ENCODE measurements around the gene AKAP8L.
"Not testable (repeated sequence)": the region's sequence is repeated elsewhere in the genome, so short reads cannot be mapped to it uniquely, and the experiment has no call there.

Gene AKAP8L

GRCh38 chr19:15401397-15401710 lies 17.4 kb downstream of the AKAP8L start:
- DNase-seq (ENCODE audit: low read depth), result no peak
- Histone ChIP-seq H3K4me3 (ENCODE audit: low read length) (no peak overlapping the region), H3K4me1 (ENCODE audit: control insufficient read depth, insufficient read depth, low read length) (peaks cover 16% of the 10 kb centered on the region), H3K9ac (ENCODE audit: low read length) (no peak overlapping the region), H3K36me3 (ENCODE audit: control insufficient read depth, insufficient read depth, low read length, severe bottlenecking) (peaks cover 81% of the 10 kb centered on the region), H3K9me3 (ENCODE audit: control insufficient read depth, low read length) (no peaks in the 10 kb centered on the region), H3K27me3 (replicated peaks; ENCODE audit: control insufficient read depth, insufficient read depth, low read length) (no peaks in the 10 kb centered on the region)

GRCh38 chr19:15400521-15401396 lies 18.0 kb downstream of the AKAP8L start:
- no peak overlapping the region for H3K4me3 ChIP-seq (ENCODE audit: low read length)
- H3K9me3 ChIP-seq (ENCODE audit: control insufficient read depth, low read length), result no peaks in the 10 kb centered on the region
- DNase-seq (ENCODE audit: low read depth), result no peak
- H3K36me3 ChIP-seq (ENCODE audit: control insufficient read depth, insufficient read depth, low read length, severe bottlenecking), result peaks cover 82% of the 10 kb centered on the region
- peaks cover 16% of the 10 kb centered on the region for H3K4me1 ChIP-seq (ENCODE audit: control insufficient read depth, insufficient read depth, low read length)
- H3K27me3 ChIP-seq (replicated peaks; ENCODE audit: control insufficient read depth, insufficient read depth, low read length), result no peaks in the 10 kb centered on the region
- H3K9ac ChIP-seq (ENCODE audit: low read length), result no peak overlapping the region

GRCh38 chr19:15399635-15400034 lies 19.2 kb downstream of the AKAP8L start:
- peaks cover 89% of the 10 kb centered on the region for H3K36me3 ChIP-seq (ENCODE audit: control insufficient read depth, insufficient read depth, low read length, severe bottlenecking)

DNA sequence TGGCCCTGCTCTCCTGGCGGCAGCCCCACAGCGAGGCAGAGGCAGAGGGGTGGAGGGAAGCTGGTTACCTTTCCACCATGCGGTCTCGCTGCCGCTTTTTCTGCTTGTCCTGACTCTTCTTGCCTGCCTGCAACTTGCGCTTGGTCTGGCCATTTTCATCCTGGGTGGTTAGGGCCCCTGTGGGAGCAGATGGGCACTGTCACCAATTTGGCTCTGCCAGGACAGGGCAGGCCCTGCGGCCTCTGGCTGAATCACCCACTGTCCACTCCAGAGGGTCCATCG lies 19.6 kb downstream of the AKAP8L start:
- Histone ChIP-seq H3K9me3 (ENCODE audit: control insufficient read depth, low read length) (no peaks in the 10 kb centered on the region), H3K4me1 (ENCODE audit: control insufficient read depth, insufficient read depth, low read length) (peaks cover 11% of the 10 kb centered on the region), H3K9ac (ENCODE audit: low read length) (no peak overlapping the region), H3K4me3 (ENCODE audit: low read length) (no peak overlapping the region), H3K27me3 (replicated peaks; ENCODE audit: control insufficient read depth, insufficient read depth, low read length) (no peaks in the 10 kb centered on the region), H3K36me3 (ENCODE audit: control insufficient read depth, insufficient read depth, low read length, severe bottlenecking) (peaks cover 94% of the 10 kb centered on the region)
- DNase-seq (ENCODE audit: low read depth), result no peak

More at GRCh38 chr19:15399635-15400034, 19.2 kb downstream of the AKAP8L start:
- no peak overlapping the region for H3K4me3 ChIP-seq (ENCODE audit: low read length)
- no peak overlapping the region for H3K9ac ChIP-seq (ENCODE audit: low read length)
- H3K4me1 ChIP-seq (ENCODE audit: control insufficient read depth, insufficient read depth, low read length), result peaks cover 13% of the 10 kb centered on the region
- H3K27me3 ChIP-seq (replicated peaks; ENCODE audit: control insufficient read depth, insufficient read depth, low read length), result no peaks in the 10 kb centered on the region
- no peaks in the 10 kb centered on the region for H3K9me3 ChIP-seq (ENCODE audit: control insufficient read depth, low read length)
- DNase-seq (ENCODE audit: low read depth), result no peak

- H3K36me3 ChIP-seq (ENCODE audit: control insufficient read depth, insufficient read depth, low read length, severe bottlenecking), result peaks cover 94% of the 10 kb centered on the region
- DNase-seq (ENCODE audit: low read depth), result no peak
Observed at GRCh38 chr19:15398501-15399233, 20.1 kb downstream of the AKAP8L start.

GRCh38 chr19:15397782-15398181 lies 21.0 kb downstream of the AKAP8L start:
- H3K36me3 ChIP-seq (ENCODE audit: control insufficient read depth, insufficient read depth, low read length, severe bottlenecking), result peaks cover 94% of the 10 kb centered on the region
- H3K27me3 ChIP-seq (replicated peaks; ENCODE audit: control insufficient read depth, insufficient read depth, low read length), result no peaks in the 10 kb centered on the region

More at GRCh38 chr19:15398501-15399233, 20.1 kb downstream of the AKAP8L start:
- H3K9ac ChIP-seq (ENCODE audit: low read length), result no peak overlapping the region
- H3K4me3 ChIP-seq (ENCODE audit: low read length), result no peak overlapping the region
- peaks cover 11% of the 10 kb centered on the region for H3K4me1 ChIP-seq (ENCODE audit: control insufficient read depth, insufficient read depth, low read length)
- no peaks in the 10 kb centered on the region for H3K9me3 ChIP-seq (ENCODE audit: control insufficient read depth, low read length)
- no peaks in the 10 kb centered on the region for H3K27me3 ChIP-seq (replicated peaks; ENCODE audit: control insufficient read depth, insufficient read depth, low read length)

GRCh38 chr19:15397236-15397635 lies 21.6 kb downstream of the AKAP8L start:
- H3K9me3 ChIP-seq (ENCODE audit: control insufficient read depth, low read length), result no peaks in the 10 kb centered on the region
- no peak overlapping the region for H3K9ac ChIP-seq (ENCODE audit: low read length)
- DNase-seq (ENCODE audit: low read depth), result no peak
- no peak overlapping the region for H3K4me3 ChIP-seq (ENCODE audit: low read length)
- H3K36me3 ChIP-seq (ENCODE audit: control insufficient read depth, insufficient read depth, low read length, severe bottlenecking), result peaks cover 92% of the 10 kb centered on the region
- H3K4me1 ChIP-seq (ENCODE audit: control insufficient read depth, insufficient read depth, low read length), result peaks cover 12% of the 10 kb centered on the region
- H3K27me3 ChIP-seq (replicated peaks; ENCODE audit: control insufficient read depth, insufficient read depth, low read length), result no peaks in the 10 kb centered on the region

More at GRCh38 chr19:15397782-15398181, 21.0 kb downstream of the AKAP8L start:
- Histone ChIP-seq H3K4me1 (ENCODE audit: control insufficient read depth, insufficient read depth, low read length) (peaks cover 12% of the 10 kb centered on the region), H3K9ac (ENCODE audit: low read length) (no peak overlapping the region), H3K4me3 (ENCODE audit: low read length) (no peak overlapping the region), H3K9me3 (ENCODE audit: control insufficient read depth, low read length) (no peaks in the 10 kb centered on the region)
- DNase-seq (ENCODE audit: low read depth), result no peak

DNA sequence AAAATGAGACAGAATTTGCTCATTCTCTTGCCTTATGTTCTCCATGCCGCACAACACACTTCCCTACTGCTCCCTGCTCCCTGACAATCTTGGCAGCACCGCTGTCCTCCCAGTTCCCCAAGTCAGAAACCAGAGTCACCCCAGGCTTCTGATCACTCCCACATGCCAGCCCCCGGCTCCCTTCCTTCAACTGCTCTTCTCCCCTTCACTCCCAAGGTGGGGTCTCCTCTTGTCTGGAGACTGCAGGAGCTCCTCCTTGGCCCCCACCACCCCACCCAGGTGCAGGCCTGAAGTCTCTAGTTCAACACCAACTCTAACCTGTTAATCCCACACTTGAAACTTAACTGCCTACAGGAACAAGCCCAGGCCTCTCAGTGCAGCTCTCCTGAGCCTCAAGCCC lies 22.4 kb downstream of the AKAP8L start:
- no peaks in the 10 kb centered on the region for H3K9me3 ChIP-seq (ENCODE audit: control insufficient read depth, low read length)
- H3K4me1 ChIP-seq (ENCODE audit: control insufficient read depth, insufficient read depth, low read length), result peaks cover 12% of the 10 kb centered on the region
- H3K36me3 ChIP-seq (ENCODE audit: control insufficient read depth, insufficient read depth, low read length, severe bottlenecking), result peaks cover 91% of the 10 kb centered on the region
- no peak for DNase-seq (ENCODE audit: low read depth)
- no peak overlapping the region for H3K9ac ChIP-seq (ENCODE audit: low read length)
- H3K4me3 ChIP-seq (ENCODE audit: low read length), result no peak overlapping the region
- H3K27me3 ChIP-seq (replicated peaks; ENCODE audit: control insufficient read depth, insufficient read depth, low read length), result no peaks in the 10 kb centered on the region

- H3K27me3 ChIP-seq (replicated peaks; ENCODE audit: control insufficient read depth, insufficient read depth, low read length); H3K9ac ChIP-seq (ENCODE audit: low read length); H3K9me3 ChIP-seq (ENCODE audit: control insufficient read depth, low read length); H3K4me3 ChIP-seq (ENCODE audit: low read length); DNase-seq (ENCODE audit: low read depth): not testable (repeated sequence)
- H3K4me1 ChIP-seq (ENCODE audit: control insufficient read depth, insufficient read depth, low read length), result peaks cover 12% of the 10 kb centered on the region
- H3K36me3 ChIP-seq (ENCODE audit: control insufficient read depth, insufficient read depth, low read length, severe bottlenecking), result peaks cover 87% of the 10 kb centered on the region
Observed at GRCh38 chr19:15395251-15395650, 23.5 kb downstream of the AKAP8L start.

DNA sequence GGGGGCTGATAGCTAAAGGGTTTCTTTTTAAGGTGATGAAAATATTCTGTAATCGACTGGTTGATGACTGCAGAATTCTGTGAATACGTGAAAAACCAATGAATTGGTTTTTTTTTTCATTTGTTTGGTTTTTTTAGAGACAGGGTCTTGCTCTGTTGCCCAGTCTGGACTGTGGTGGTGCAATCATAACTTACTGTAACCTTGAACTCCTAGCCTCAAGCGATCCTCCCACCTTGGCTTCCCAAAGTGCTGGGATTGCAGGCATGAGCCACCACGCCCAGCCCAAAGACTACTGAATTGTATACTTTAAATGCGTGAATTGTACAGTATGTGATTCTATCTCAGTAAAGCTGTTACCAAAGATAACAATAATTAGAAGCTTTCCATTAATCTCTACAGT lies 24.4 kb downstream of the AKAP8L start:
- Histone ChIP-seq H3K9me3 (ENCODE audit: control insufficient read depth, low read length) (no peaks in the 10 kb centered on the region), H3K4me1 (ENCODE audit: control insufficient read depth, insufficient read depth, low read length) (peaks cover 12% of the 10 kb centered on the region), H3K27me3 (replicated peaks; ENCODE audit: control insufficient read depth, insufficient read depth, low read length) (no peaks in the 10 kb centered on the region), H3K4me3 (ENCODE audit: low read length) (no peak overlapping the region), H3K9ac (ENCODE audit: low read length) (no peak overlapping the region), H3K36me3 (ENCODE audit: control insufficient read depth, insufficient read depth, low read length, severe bottlenecking) (peaks cover 82% of the 10 kb centered on the region)
- no peak for DNase-seq (ENCODE audit: low read depth)

GRCh38 chr19:15393963-15394362 lies 24.8 kb downstream of the AKAP8L start:
- peak; percentile 85 for DNase-seq (ENCODE audit: low read depth)
- Histone ChIP-seq H3K36me3 (ENCODE audit: control insufficient read depth, insufficient read depth, low read length, severe bottlenecking) (peaks cover 78% of the 10 kb centered on the region), H3K9me3 (ENCODE audit: control insufficient read depth, low read length) (no peaks in the 10 kb centered on the region), H3K4me1 (ENCODE audit: control insufficient read depth, insufficient read depth, low read length) (peaks cover 12% of the 10 kb centered on the region), H3K4me3 (ENCODE audit: low read length) (no peak overlapping the region), H3K9ac (ENCODE audit: low read length) (no peak overlapping the region), H3K27me3 (replicated peaks; ENCODE audit: control insufficient read depth, insufficient read depth, low read length) (no peaks in the 10 kb centered on the region)
